ENCODE data around the gene NEDD4L.

NEDD4L gene

DNA sequence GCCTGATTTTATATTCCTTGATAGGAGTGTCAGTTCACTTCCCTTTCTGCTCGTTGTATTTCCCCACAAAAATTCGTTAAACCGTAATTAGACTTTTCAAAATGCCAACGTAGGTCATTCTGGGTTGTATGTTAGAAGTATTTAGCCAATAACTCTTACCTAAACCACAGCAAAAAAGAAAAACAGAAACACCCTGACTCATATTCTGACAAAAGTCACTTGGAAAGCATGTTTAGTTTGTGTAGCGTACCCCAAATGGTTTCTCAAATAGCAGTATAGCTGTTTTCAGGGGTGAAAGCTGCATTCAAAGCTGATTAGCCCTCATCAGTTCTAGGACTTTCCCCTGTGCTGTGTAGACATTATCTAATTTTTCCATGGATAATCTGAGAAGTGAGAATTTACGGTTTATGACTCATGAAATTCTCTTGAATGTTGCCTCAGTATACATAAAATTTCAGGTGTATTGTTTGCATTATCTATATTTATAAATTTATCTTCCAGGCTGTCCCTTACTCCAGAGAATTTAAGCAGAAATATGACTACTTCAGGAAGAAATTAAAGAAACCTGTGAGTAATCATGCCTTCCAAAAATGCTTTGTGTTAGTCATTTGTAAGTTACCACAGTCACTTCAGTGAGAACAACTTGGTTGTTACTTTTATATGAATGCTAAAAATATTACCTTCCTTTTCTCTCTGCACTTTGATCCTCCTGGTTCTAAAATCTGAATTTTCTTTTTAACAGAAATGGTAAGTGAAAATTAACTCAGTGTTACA is 319.9 kb downstream of the NEDD4L start:
- H3K36me3 ChIP-seq (ENCODE audit: control insufficient read depth, insufficient read depth, low read length), result peaks cover 41% of the 10 kb centered on the region
- no peaks in the 10 kb centered on the region for H3K27me3 ChIP-seq (ENCODE audit: control insufficient read depth, insufficient read depth, low read length)
- H3K4me3 ChIP-seq (ENCODE audit: low read depth, low read length), result no peak overlapping the region
- H3K9me3 ChIP-seq (ENCODE audit: control insufficient read depth, insufficient read depth, low read depth, low read length), result no peaks in the 10 kb centered on the region
- H3K4me1 ChIP-seq (ENCODE audit: control insufficient read depth, insufficient read depth, low read length), result peaks cover 8% of the 10 kb centered on the region
- H3K27ac ChIP-seq (ENCODE audit: low read depth, low read length), result peak overlapping the region; percentile 9; the same call in 1 of the 2 replicates
- no peak overlapping the region for H3K9ac ChIP-seq (ENCODE audit: low read length)

DNA sequence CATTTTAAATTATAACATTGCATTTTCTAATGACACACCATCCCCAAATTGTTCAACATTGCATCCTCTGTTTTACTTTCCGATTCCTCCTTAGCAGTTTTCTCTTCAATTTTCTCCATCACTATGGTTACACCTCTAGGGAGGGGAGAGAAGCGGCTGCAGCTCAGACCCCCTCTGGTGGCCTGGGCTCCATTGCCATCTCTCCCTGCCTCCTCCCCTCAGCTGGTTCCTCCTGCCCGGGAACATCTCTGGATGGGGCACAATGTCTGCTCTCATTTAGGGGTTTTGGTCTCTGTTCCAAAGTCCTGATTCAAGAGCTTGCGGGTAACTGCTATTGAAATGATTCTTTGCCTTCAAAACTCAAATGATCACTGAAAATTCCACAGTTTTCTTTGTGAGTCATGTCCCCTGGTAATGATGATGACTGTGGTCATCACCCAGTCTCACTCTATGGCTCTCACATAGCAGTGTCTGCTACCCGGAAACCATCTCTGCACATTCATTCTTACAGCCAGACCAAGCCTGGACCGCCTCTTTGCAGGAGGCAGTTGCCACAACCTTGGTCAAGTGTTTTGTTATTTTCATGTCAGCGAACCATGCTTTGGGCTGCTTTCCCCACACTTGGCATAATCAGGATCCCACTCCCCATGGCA is 321.0 kb downstream of the NEDD4L start:
- Histone ChIP-seq H3K4me3 (ENCODE audit: low read depth, low read length) (no peak overlapping the region), H3K27me3 (ENCODE audit: control insufficient read depth, insufficient read depth, low read length) (no peaks in the 10 kb centered on the region), H3K36me3 (ENCODE audit: control insufficient read depth, insufficient read depth, low read length) (peaks cover 51% of the 10 kb centered on the region), H3K4me1 (ENCODE audit: control insufficient read depth, insufficient read depth, low read length) (peaks cover 8% of the 10 kb centered on the region), H3K27ac (ENCODE audit: low read depth, low read length) (no peak overlapping the region), H3K9ac (ENCODE audit: low read length) (no peak overlapping the region), H3K9me3 (ENCODE audit: control insufficient read depth, insufficient read depth, low read depth, low read length) (no peaks in the 10 kb centered on the region)

DNA sequence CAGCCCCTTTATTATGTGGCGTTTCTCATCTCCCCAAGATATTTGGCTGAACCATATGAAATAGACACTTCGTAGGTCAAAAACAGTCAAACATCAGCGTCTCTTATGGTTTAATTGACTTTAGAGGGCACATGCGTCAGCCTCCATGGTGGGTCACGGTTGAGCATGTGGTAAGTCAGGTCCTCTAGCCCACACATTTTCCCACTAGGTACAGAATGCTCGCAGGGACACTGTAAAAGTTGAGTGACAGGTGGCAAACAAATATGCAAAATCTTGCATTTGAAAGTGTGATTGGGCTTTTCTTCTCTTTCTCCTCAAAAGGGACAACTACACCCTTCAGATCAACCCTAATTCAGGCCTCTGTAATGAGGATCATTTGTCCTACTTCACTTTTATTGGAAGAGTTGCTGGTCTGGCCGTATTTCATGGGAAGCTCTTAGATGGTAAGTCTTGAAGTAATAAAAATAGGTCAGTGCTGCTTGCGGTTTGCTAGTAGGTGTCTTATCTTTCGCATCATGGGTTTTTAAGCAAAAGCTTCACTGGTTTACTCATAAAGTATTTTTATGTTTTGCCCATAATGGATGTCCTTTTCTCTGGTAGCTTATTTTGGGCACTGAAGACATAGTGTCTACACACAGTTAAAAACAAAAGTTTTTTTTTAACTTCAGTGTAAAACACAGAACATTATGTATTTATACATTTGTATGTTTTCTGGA is 323.6 kb downstream of the NEDD4L start:
- H3K36me3 ChIP-seq (ENCODE audit: control insufficient read depth, insufficient read depth, low read length), result peaks cover 66% of the 10 kb centered on the region
- peaks cover under 1% of the 10 kb centered on the region; the same call in 1 of the 2 replicates for H3K4me1 ChIP-seq (ENCODE audit: control insufficient read depth, insufficient read depth, low read length)
- H3K9me3 ChIP-seq (ENCODE audit: control insufficient read depth, insufficient read depth, low read depth, low read length), result no peaks in the 10 kb centered on the region
- no peak overlapping the region for H3K27ac ChIP-seq (ENCODE audit: low read depth, low read length)
- no peak overlapping the region for H3K4me3 ChIP-seq (ENCODE audit: low read depth, low read length)
- no peaks in the 10 kb centered on the region for H3K27me3 ChIP-seq (ENCODE audit: control insufficient read depth, insufficient read depth, low read length)
- H3K9ac ChIP-seq (ENCODE audit: low read length), result no peak overlapping the region

DNA sequence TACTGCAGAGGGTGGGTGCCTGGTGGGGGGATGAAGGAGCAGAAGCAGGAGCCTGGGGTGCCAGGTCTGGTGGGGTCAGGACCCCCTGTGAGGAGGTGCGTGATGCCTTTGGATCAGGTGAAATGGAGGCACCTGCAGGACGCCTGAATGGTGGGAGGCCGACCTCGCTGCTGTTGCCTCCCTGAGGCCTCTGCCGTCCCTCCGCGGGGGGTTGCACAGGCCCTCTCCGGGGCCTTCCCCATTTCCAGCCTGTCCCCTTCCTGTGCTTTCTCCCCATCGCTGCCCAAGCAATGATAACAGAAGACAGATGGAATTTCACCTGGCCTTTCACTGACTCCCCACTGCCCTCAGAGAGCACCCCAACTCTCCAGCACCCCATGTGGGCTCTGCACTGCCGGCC is 325.6 kb downstream of the NEDD4L start:
- Histone ChIP-seq H3K4me3 (ENCODE audit: low read depth, low read length) (no peak overlapping the region), H3K4me1 (ENCODE audit: control insufficient read depth, insufficient read depth, low read length) (no peaks in the 10 kb centered on the region), H3K27me3 (ENCODE audit: control insufficient read depth, insufficient read depth, low read length) (no peaks in the 10 kb centered on the region), H3K9ac (ENCODE audit: low read length) (no peak overlapping the region), H3K9me3 (ENCODE audit: control insufficient read depth, insufficient read depth, low read depth, low read length) (no peaks in the 10 kb centered on the region), H3K36me3 (ENCODE audit: control insufficient read depth, insufficient read depth, low read length) (peaks cover 84% of the 10 kb centered on the region), H3K27ac (ENCODE audit: low read depth, low read length) (no peak overlapping the region)

DNA sequence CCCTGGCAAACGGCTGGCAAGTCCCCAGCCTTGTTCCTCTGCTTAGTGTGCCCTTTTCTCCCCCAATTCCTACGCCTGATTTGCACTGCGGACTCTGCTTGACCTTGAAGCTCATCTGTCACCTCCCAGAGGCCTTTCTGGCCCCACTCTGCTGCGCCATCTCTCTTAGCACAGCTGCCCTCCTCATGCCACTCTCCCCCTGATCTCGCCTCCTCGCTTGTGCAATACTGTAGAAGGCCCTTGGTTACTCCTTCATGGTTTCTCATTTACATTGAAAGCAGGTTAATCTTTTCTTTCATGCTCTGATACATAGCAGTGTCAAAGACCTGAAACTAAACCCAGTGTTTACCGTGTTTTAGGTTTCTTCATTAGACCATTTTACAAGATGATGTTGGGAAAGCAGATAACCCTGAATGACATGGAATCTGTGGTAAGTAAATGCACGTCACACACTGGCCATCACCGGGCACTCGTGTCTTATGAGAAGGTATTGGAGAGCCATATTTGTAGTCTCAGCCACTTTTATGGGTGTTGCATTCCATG is 326.1 kb downstream of the NEDD4L start:
- no peaks in the 10 kb centered on the region for H3K27me3 ChIP-seq (ENCODE audit: control insufficient read depth, insufficient read depth, low read length)
- H3K4me1 ChIP-seq (ENCODE audit: control insufficient read depth, insufficient read depth, low read length), result no peaks in the 10 kb centered on the region
- H3K9me3 ChIP-seq (ENCODE audit: control insufficient read depth, insufficient read depth, low read depth, low read length), result no peaks in the 10 kb centered on the region
- peaks cover 84% of the 10 kb centered on the region for H3K36me3 ChIP-seq (ENCODE audit: control insufficient read depth, insufficient read depth, low read length)
- no peak overlapping the region for H3K4me3 ChIP-seq (ENCODE audit: low read depth, low read length)
- H3K27ac ChIP-seq (ENCODE audit: low read depth, low read length), result no peak overlapping the region
- H3K9ac ChIP-seq (ENCODE audit: low read length), result no peak overlapping the region

DNA sequence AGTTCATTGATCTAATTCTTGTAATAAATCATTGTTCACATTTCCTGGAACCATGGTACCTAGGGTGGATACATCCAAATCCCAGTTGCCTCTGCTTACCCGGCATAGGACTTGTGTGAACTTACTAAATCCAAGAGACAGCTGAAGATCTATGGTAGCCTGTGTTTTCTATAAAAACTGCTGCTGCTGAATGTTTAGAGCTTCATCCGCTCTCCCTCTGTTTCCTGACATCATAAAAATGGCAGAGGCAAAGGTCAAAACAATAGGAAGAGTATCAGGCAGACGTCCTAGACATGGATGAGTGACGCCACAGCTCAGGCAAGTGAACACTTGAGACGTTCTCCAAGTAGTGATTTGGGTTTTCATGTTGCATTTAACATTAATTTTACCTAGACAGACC is 326.6 kb downstream of the NEDD4L start:
- no peaks in the 10 kb centered on the region for H3K9me3 ChIP-seq (ENCODE audit: control insufficient read depth, insufficient read depth, low read depth, low read length)
- no peak overlapping the region for H3K4me3 ChIP-seq (ENCODE audit: low read depth, low read length)
- no peak overlapping the region for H3K9ac ChIP-seq (ENCODE audit: low read length)
- H3K36me3 ChIP-seq (ENCODE audit: control insufficient read depth, insufficient read depth, low read length), result peaks cover 84% of the 10 kb centered on the region
- H3K27ac ChIP-seq (ENCODE audit: low read depth, low read length), result no peak overlapping the region
- H3K4me1 ChIP-seq (ENCODE audit: control insufficient read depth, insufficient read depth, low read length), result no peaks in the 10 kb centered on the region
- H3K27me3 ChIP-seq (ENCODE audit: control insufficient read depth, insufficient read depth, low read length), result no peaks in the 10 kb centered on the region

DNA sequence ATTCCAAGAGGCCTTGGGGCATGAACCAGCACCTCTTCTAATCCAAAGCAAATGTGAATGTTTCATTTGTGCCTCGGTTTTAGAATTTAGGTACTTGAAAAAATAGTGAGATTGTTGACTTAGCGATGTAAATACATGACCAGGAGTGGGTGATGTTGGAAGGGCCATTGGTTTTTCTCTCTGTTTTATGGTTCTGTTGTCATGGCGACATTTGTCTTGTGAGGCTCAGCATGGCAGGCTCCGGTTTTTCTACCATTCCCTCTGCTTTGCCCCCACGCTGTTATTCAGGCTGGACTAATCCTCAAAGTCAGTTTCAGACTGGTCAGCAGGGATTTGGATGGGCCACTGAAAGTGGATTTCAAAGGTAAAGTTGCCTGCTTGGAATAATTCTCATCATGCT is 329.5 kb downstream of the NEDD4L start:
- no peak overlapping the region for H3K27ac ChIP-seq (ENCODE audit: low read depth, low read length)
- H3K36me3 ChIP-seq (ENCODE audit: control insufficient read depth, insufficient read depth, low read length), result peaks cover 72% of the 10 kb centered on the region
- H3K27me3 ChIP-seq (ENCODE audit: control insufficient read depth, insufficient read depth, low read length), result no peaks in the 10 kb centered on the region
- no peaks in the 10 kb centered on the region for H3K9me3 ChIP-seq (ENCODE audit: control insufficient read depth, insufficient read depth, low read depth, low read length)
- H3K4me3 ChIP-seq (ENCODE audit: low read depth, low read length), result no peak overlapping the region
- no peak overlapping the region for H3K9ac ChIP-seq (ENCODE audit: low read length)
- H3K4me1 ChIP-seq (ENCODE audit: control insufficient read depth, insufficient read depth, low read length), result no peaks in the 10 kb centered on the region

DNA sequence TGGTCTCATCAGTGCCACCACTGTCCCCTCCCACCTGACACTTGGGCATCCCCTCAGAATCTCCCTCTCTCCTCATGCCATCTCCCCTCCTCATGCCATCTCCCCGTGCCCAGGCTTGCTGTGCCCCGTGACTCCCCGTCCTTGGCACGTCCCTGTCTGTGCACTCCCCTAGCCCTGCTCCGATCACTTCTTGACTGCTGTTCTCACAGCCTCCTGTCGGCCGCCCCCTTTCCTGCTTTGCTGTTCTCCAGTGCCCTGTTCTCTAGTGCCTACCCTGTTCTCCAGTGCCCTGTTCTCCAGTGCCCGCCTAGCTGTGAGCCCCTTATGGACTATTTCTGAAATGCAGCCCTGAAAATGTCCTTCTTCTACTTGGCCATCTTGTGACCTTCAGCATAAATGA is 331.0 kb downstream of the NEDD4L start:
- Histone ChIP-seq H3K4me1 (ENCODE audit: control insufficient read depth, insufficient read depth, low read length) (no peaks in the 10 kb centered on the region), H3K9ac (ENCODE audit: low read length) (no peak overlapping the region), H3K36me3 (ENCODE audit: control insufficient read depth, insufficient read depth, low read length) (peaks cover 63% of the 10 kb centered on the region), H3K9me3 (ENCODE audit: control insufficient read depth, insufficient read depth, low read depth, low read length) (no peaks in the 10 kb centered on the region), H3K4me3 (ENCODE audit: low read depth, low read length) (no peak overlapping the region), H3K27ac (ENCODE audit: low read depth, low read length) (no peak overlapping the region), H3K27me3 (ENCODE audit: control insufficient read depth, insufficient read depth, low read length) (no peaks in the 10 kb centered on the region)

DNA sequence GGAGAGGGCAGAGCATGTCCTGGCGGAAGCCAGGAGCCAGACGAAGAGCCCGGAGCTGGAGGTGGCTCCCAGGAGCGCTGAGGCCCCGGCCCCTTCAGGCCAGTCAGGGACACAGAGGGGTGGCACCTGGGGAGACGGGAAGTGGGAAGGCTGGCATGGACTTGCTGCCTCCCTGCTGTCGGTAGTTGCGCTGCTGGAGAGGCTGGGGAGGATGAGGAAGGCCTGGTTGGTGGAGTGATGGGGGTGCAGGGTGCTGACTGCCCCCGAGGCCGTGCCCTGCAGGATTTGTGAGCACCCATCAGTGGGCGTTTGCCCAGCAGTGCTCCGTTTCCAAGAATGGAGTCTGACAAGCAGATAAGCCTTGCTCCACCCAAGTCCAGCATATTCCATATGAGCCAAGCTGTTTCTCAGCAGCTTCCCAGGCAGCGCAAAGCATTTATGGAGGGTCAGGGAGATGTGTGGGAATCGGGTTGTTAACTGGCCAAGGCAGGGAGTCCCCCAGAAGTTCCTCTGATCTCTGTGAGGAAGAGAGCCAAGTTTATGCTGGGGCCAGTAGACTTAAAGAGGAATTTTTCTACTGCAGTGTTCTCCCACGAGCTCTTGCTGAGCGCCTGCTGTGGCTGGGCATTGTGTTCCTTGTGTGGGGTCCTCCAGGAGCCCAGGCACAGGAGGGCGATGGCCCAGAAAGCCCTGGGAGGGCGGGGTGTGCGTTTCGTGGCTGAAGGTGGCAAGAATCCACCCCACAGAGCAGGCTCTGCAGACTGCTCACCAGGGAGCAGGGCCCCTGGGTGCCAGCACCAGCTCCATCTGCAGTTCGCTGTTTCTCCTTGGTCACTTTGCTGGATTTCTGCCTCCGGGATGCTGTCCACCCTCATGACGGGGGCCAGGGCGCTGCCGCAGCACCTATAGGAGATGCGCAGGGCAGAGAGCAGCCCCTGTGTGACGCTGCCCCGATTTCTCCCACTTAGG is 334.7 kb downstream of the NEDD4L start:
- Histone ChIP-seq H3K9me3 (ENCODE audit: control insufficient read depth, insufficient read depth, low read depth, low read length) (no peaks in the 10 kb centered on the region), H3K4me1 (ENCODE audit: control insufficient read depth, insufficient read depth, low read length) (no peaks in the 10 kb centered on the region), H3K36me3 (ENCODE audit: control insufficient read depth, insufficient read depth, low read length) (peaks cover 43% of the 10 kb centered on the region), H3K9ac (ENCODE audit: low read length) (no peak overlapping the region), H3K4me3 (ENCODE audit: low read depth, low read length) (no peak overlapping the region), H3K27me3 (ENCODE audit: control insufficient read depth, insufficient read depth, low read length) (no peaks in the 10 kb centered on the region), H3K27ac (ENCODE audit: low read depth, low read length) (0 out of 2 replicates have a peak overlapping the region, but pooled peaks have one; percentile 16)

DNA sequence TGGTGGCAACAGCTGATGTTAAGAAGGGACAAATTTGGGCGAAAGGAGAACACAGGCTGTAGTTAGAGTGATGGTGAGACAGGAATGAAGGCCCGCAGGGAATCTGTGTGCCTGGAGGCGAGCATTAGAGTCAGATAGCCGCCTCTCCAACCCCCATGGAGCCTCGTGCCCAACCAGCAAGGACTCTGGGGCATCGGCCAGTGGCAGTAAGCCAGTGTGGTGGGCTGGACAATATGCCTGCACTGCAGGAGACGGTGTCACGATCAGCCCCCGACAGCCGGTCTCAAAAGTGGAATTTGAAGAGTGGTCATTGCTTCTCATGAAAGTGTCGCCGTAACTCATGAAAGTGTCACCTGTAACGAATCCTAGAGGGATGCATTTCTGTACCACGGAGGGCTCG is 335.4 kb downstream of the NEDD4L start:
- Histone ChIP-seq H3K9ac (ENCODE audit: low read length) (no peak overlapping the region), H3K36me3 (ENCODE audit: control insufficient read depth, insufficient read depth, low read length) (peaks cover 45% of the 10 kb centered on the region), H3K27me3 (ENCODE audit: control insufficient read depth, insufficient read depth, low read length) (no peaks in the 10 kb centered on the region)

More for the DNA sequence above, 335.4 kb downstream of the NEDD4L start:
- no peak overlapping the region for H3K4me3 ChIP-seq (ENCODE audit: low read depth, low read length)
- H3K27ac ChIP-seq (ENCODE audit: low read depth, low read length), result no peak overlapping the region
- no peaks in the 10 kb centered on the region for H3K9me3 ChIP-seq (ENCODE audit: control insufficient read depth, insufficient read depth, low read depth, low read length)
- H3K4me1 ChIP-seq (ENCODE audit: control insufficient read depth, insufficient read depth, low read length), result no peaks in the 10 kb centered on the region

Data from HUES6 (cell line).